GM19023 (cell line): ENCODE measurements around the gene BBS9.

Experiments used
- ATAC-seq: cut with Tn5 transposase; IDR thresholded peaks from one replicate; pipeline ENCODE4 v1.9.1; 2021; ENCODE audit warnings: mild to moderate bottlenecking, moderate library complexity; ENCODE audit not compliant: unreplicated experiment

BBS9 gene

GRCh38 chr7:33422825-33423645, 293.7 kb downstream of the BBS9 start:
- peak; percentile 36 for ATAC-seq

GRCh38 chr7:33423646-33424020, 294.3 kb downstream of the BBS9 start:
- ATAC-seq: peak; percentile 67

GRCh38 chr7:33425395-33425794, 296.0 kb downstream of the BBS9 start:
- ATAC-seq: no peak

- ATAC-seq: no peak
Observed at GRCh38 chr7:33425929-33426678, 296.7 kb downstream of the BBS9 start.

DNA sequence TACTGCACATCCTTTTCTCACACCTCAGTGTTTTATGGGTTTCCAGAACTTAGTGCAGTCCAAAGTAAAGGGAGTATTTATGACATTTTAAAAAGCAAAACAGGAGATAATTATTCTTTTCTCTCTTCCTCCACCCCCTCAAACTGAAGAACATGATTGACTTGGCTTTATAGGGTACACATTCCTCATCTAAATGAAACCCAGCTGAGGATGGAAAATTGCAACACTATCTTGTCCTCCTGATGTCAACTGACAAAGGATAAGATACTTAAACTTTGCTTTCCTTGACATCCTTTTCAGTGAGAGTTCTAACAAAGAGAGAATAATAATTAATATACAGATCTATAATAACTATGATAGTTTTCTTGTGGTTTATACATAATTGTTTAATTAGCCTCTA, 299.1 kb downstream of the BBS9 start:
- no peak for ATAC-seq

DNA sequence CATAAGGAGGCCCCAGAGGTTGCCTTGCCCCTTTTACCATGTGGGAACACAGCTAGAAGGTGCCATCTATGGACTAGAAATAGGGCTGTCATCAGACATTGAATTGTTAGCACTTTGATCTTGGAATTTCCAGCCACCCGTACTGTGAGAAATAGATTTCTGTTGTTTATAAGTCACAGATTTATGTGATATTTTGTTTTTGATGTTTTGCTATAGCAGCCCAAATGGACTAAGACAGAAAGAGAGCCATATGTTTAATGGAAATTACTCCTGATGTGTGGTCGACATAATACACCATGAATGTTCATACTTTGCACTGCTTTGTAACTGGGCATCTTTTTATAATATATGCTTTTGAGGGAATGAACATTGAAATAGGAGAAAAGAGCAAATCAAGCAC, 302.2 kb downstream of the BBS9 start:
- ATAC-seq: no peak

DNA sequence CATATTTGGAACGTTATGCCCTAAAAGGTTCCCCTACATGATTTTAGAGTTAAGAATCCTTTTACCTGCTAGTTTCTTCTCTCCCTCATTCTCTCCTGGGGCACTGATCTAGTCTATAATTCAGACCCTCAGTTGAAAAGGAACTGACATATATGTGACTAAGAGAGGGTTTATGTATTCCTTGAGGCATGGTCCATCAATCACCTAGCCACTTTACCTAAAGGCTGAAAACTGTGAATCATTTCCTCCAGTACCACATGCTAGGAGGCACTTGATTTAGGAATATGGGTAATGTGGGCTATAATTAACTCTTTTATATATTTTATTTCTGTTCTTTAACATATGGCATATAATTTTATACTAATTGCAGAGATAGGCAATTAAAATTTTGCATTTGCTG, 303.5 kb downstream of the BBS9 start:
- ATAC-seq: no peak

DNA sequence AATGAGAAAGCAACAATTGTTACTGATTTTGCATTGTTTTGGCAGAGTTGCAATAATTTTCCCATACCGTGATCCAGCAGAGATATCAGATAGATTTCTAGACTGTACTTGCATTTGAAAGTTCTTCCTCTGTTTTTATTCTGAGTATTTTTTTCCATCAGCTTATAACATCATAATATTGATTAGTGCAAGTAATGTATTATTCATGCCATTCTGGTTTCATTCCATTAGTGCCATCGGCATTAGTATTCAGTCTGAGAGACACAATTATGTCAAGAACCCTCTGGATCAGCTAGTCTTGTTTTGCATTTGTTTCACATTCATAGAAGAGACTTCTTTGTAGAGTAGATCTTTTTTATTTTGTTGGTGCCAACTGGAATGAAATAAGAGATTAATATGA, 304.0 kb downstream of the BBS9 start:
- no peak for ATAC-seq

DNA sequence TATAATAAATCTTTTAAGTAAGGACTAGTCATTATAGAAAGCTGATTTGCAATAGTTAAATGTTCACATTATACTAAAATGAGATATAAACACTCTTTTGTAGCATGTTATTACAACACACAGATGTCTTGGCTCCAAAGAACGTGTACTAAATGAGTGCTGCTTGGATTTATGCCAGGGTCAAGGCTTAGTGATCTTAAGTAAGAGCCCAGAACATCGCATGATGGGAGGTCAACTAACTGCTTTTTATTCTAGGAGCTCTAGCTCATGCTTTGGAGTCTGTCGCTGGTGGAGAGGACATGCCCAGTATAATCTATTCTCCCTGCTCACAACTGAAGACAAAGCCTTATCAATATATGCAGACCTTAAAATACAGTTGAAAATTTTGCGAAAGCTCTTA, 315.1 kb downstream of the BBS9 start:
- ATAC-seq: no peak

GRCh38 chr7:33446551-33446950, 317.2 kb downstream of the BBS9 start:
- no peak for ATAC-seq

DNA sequence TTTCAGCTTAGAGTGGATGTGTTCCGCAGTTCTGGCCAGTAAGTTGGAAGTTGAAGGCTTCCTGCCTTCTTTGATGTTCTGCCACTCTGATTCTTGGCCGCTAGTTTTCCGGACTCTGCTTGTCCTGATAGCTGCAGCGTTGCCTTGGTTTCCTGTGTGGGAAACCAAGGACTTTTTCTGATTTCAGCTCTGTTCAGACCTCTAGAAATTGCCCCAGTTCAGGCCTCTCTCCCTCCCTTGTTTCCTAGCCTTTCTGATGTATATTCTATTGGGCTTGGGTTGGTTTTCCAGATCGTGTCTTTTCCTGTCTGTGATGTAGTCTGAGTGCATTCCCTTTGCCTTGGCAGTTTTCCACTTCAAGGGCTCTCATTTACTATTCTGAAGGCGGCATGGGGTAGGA, 318.7 kb downstream of the BBS9 start:
- no peak for ATAC-seq

DNA sequence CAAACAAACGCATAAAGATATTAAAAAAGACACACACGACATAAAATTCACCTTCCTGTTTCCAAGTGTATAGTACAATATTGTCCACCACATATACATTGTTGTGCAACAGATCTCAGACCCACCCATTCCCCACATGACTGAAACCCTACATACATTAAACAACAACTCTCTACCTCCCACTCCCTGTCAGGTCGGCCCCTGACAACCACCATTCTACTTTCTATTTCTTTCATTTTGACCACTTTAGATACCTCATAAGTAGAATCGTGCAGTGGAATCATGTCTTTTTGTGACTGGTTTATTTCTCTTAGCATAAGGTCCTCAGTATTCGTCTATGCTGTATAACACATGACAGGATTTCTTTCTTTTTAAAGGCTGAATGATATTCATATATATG, 320.5 kb downstream of the BBS9 start:
- no peak for ATAC-seq

GRCh38 chr7:33452805-33453502, 323.6 kb downstream of the BBS9 start:
- no peak for ATAC-seq

GRCh38 chr7:33457039-33457438, 327.7 kb downstream of the BBS9 start:
- ATAC-seq: no peak

DNA sequence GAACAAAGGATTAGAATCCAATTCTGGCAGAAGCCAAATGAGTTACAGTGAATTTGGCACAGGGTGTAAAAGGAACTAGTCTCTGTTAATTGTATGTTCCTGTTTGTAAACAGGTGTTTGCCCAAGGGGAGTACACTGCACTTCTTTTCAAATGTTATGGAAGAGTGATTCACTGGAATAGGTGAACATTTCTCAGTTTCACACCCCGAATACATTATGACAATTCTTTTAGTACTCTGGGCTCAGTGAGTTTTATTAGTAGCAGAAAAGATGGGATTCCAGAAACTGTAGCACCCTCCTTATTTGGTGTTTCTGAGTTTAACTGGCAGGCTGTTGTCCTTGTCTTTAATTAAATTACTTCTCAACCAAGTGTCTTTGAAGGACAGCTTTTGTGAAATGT, 329.2 kb downstream of the BBS9 start:
- ATAC-seq: no peak

DNA sequence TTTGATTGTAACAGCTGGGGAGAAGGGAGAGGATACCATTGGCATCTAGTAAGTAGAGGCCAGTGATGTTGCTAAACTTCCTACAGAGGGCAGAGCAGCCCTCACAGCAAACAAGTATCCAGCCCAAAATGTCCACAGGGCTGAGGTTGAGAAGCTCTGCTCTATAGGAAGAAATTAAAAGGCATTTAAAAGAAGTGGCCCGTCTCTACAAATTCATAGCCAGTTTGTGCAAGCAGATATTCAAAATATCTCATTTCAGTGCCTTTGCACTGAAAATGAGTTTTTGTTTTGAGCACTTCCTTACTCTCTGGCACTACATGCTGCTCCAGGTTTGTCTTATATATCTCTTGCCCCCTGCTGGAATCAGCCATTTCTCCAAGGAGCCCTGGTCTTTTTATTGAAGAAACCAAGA, 330.0 kb downstream of the BBS9 start:
- ATAC-seq: no peak

GRCh38 chr7:33463131-33463530, 333.8 kb downstream of the BBS9 start:
- ATAC-seq: no peak

GRCh38 chr7:33466203-33466602, 336.8 kb downstream of the BBS9 start:
- ATAC-seq: no peak

GRCh38 chr7:33471636-33472242, 342.4 kb downstream of the BBS9 start:
- ATAC-seq: no peak

- ATAC-seq: no peak
Observed at GRCh38 chr7:33472348-33473025, 343.1 kb downstream of the BBS9 start.
